ENCODE data around the gene LYSET. TPM values are rescaled to one million over a fixed set of nuclear protein-coding genes. Genes with fewer than 3 reads are reported as not detected.

Gene LYSET
- total and polyA plus RNA-seq, 2 of the 4 experiments (the other 2 are of a cell fraction): 6.3 to 10.2 TPM

- H3K14ac ChIP-seq (replicated peaks; ENCODE audit: low read depth, low read length): no peak overlapping the region
- no peak overlapping the region for H2AK9ac ChIP-seq (replicated peaks; ENCODE audit: low read depth, low read length, poor library complexity)
- H3K4me3 ChIP-seq (ENCODE audit: insufficient read depth, low read depth, low read length): no peak overlapping the region
- intact Hi-C loops (cut with micrococcal nuclease): no loop called here
- H2AFZ ChIP-seq (replicated peaks; ENCODE audit: low read length, poor library complexity): no peak overlapping the region
- ATAC-seq (ENCODE audit: low read depth): no peak
- H3K18ac ChIP-seq (ENCODE audit: low read depth, low read length): no peak overlapping the region
- no peak overlapping the region for H2BK15ac ChIP-seq (ENCODE audit: low read depth, low read length)
- no peak overlapping the region for H2BK20ac ChIP-seq (ENCODE audit: low read depth, low read length)
- H3K4ac ChIP-seq (ENCODE audit: low read depth, low read length): no peak overlapping the region
- no peak overlapping the region for H3K27ac ChIP-seq (ENCODE audit: insufficient read depth, low read length)
- no peaks in the 10 kb centered on the region for H4K20me1 ChIP-seq (ENCODE audit: insufficient read depth, low read length)
- H3K27me3 ChIP-seq (ENCODE audit: control insufficient read depth, insufficient read depth, low read length): peaks cover 2% of the 10 kb centered on the region; the same call in 1 of the 2 replicates
- H4K5ac ChIP-seq (ENCODE audit: low read depth, low read length): no peak overlapping the region
- H2BK5ac ChIP-seq (ENCODE audit: low read depth, low read length, poor library complexity, severe bottlenecking): no peak overlapping the region
- no peak overlapping the region for H2BK120ac ChIP-seq (ENCODE audit: low read depth, low read length)
- no peak overlapping the region for H3K4me2 ChIP-seq (ENCODE audit: low read depth, low read length)
- POLR2A ChIA-PET (ENCODE audit: unreplicated experiment): no interaction called here
- no CpG with 5 or more reads among the region's 5 CpGs for WGBS, 2 experiments (ENCODE audit: extremely low coverage in 2 of 2, insufficient read length in 1 of 2)
- no peak overlapping the region for H3K9ac ChIP-seq (ENCODE audit: low read depth, low read length)
- H3K9me1 ChIP-seq (ENCODE audit: insufficient read depth, low read length): no peaks in the 10 kb centered on the region
- H3K79me1 ChIP-seq (ENCODE audit: low read depth in 1 of 2, low read length in 2 of 2): no peaks in the 10 kb centered on the region
- in situ Hi-C loops (cut with MboI; ENCODE audit: low sequenced_read_pairs): no loop called here
- H3K9me3 ChIP-seq (ENCODE audit: control insufficient read depth, insufficient read depth, low read length): no peaks in the 10 kb centered on the region
- H3K23ac ChIP-seq (ENCODE audit: low read depth, low read length): no peak overlapping the region
- H3K56ac ChIP-seq (ENCODE audit: extremely low read depth, insufficient read depth, low read length): no peak overlapping the region
- no peak overlapping the region for H4K91ac ChIP-seq (ENCODE audit: insufficient read depth, low read depth, low read length)
- no peak overlapping the region for H2AK5ac ChIP-seq (ENCODE audit: low read depth, low read length)
- no TSS peak for BruUV-seq (replicated peaks)
- dilution Hi-C loops (cut with HindIII; ENCODE audit: low sequenced_read_pairs, unreplicated experiment): no loop called here
- H4K8ac ChIP-seq (ENCODE audit: low read depth in 2 of 2, low read length in 2 of 2): no peak overlapping the region
- CTCF ChIA-PET: interaction anchor here (1.4 kb wide), 1 partner anchor 14 kb away, joined by 3 read pairs; no protein-coding TSS in a partner anchor
- no peak for DNase-seq
- TF ChIP-seq MAFK (IDR thresholded peaks at IDR 0.05; ENCODE audit: low read depth, low read length): no peak
- TF ChIP-seq CTCF (conservative IDR thresholded peaks at IDR 0.05; ENCODE audit: low read depth, low read length): no peak
- no peak for TF ChIP-seq RCOR1 (IDR thresholded peaks at IDR 0.05; ENCODE audit: insufficient replicate concordance, low read length)
- no peak for TF ChIP-seq POLR2A (IDR thresholded peaks at IDR 0.05; ENCODE audit: low read depth, low read length)
- TF ChIP-seq RFX5 (IDR thresholded peaks at IDR 0.05; ENCODE audit: low read depth, low read length): no peak
- no peak for TF ChIP-seq BHLHE40 (IDR thresholded peaks at IDR 0.05; ENCODE audit: low read depth, low read length)
- TF ChIP-seq SMC3 (IDR thresholded peaks at IDR 0.05; ENCODE audit: low read depth, low read length): no peak
- TF ChIP-seq FOS (IDR thresholded peaks at IDR 0.05; ENCODE audit: low read depth, low read length): no peak
- no peak for TF ChIP-seq MAZ (IDR thresholded peaks at IDR 0.05; ENCODE audit: borderline replicate concordance, low read depth, low read length)
- no peak for TF ChIP-seq USF2 (IDR thresholded peaks at IDR 0.05; ENCODE audit: low read depth, low read length)
- no peak for TF ChIP-seq MXI1 (IDR thresholded peaks at IDR 0.05; ENCODE audit: borderline replicate concordance, low read depth, low read length)
- TF ChIP-seq CEBPB (IDR thresholded peaks at IDR 0.05; ENCODE audit: low read depth, low read length): no peak
- TF ChIP-seq ELK1 (IDR thresholded peaks at IDR 0.05; ENCODE audit: borderline replicate concordance, low read depth, low read length): no peak
- TF ChIP-seq RAD21 (IDR thresholded peaks at IDR 0.05; ENCODE audit: low read length): no peak
- TF ChIP-seq CHD1 (IDR thresholded peaks at IDR 0.05; ENCODE audit: low read depth, low read length): no peak
- no peak for TF ChIP-seq NFE2L2 (IDR thresholded peaks at IDR 0.05; ENCODE audit: low read depth, low read length)
- H3K36me3 ChIP-seq (ENCODE audit: control insufficient read depth, insufficient read depth, low read length): no peaks in the 10 kb centered on the region
- H3K4me1 ChIP-seq (ENCODE audit: control insufficient read depth, insufficient read depth, low read length): no peaks in the 10 kb centered on the region
Measured at GRCh38 chr14:93163564-93163963, 21.6 kb upstream of the LYSET start.

Data from IMR-90 (cell line).